A549 treated with dexamethasone at 1 μM for 4 hours (cell line): ENCODE results near the gene SYT5. TPM values are rescaled to one million over a fixed set of nuclear protein-coding genes. Genes with fewer than 3 reads are reported as not detected.

ENCODE experiments used
- total RNA-seq: library from RNA; stranded (reverse); fragments of 200-300 nt; extraction: Qiagen RNA extraction; gene quantifications from 5 replicates; pipeline ENCODE4 v1.2.3, GENCODE V29; 2022

The SYT5 gene
- 1.4 to 3.7 TPM (median 2.6 TPM) in 5 replicates for total RNA-seq

DNA sequence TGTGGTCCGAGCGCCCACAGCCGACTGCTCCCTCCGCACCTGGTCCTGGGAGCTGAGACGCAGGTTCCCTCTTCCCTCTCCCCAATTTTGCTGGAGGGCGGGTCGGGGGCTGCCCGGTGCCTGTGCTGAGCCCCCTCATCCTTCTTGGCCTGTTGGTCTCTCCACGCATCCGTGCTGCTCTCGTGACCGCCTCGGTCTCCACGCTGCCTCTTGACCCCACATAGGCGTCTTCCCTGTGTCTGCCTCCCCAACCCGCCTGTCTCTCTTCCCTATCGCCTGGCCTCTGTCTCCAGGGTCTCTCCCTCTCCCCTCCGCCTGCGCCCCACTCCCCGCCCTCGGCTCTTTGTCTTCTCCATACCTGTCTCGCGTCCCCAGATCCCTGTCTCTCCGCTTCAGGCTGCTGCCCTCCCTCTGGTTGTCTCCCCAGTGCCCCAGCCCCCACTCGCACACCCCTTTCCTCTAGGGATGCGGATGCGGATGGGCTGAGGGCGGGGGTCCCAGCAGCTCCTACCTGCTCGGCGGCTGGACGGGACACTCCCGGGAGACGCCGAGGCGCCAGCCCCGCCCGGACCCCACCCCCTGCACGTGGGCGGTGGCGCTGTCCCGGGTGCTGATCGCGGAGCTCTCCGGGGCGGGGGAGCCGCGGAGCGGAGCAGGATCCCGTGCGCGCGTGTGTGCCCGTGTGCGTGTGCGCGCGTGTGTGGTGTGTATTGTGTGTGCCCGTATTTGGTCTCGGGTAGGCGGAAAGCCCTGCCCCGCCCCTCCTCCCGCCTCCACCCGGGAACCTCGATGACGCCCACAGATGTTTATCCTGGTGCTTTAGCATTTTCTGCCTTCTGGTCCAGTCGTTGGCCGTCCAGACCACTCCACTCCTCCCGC lies at the start of gene SYT5:
TSS of gene SYT5 (minus strand) at position 684 of the 879 bp plus-strand sequence. CDS start 1,248 bp downstream, outside the sequence.

DNA sequence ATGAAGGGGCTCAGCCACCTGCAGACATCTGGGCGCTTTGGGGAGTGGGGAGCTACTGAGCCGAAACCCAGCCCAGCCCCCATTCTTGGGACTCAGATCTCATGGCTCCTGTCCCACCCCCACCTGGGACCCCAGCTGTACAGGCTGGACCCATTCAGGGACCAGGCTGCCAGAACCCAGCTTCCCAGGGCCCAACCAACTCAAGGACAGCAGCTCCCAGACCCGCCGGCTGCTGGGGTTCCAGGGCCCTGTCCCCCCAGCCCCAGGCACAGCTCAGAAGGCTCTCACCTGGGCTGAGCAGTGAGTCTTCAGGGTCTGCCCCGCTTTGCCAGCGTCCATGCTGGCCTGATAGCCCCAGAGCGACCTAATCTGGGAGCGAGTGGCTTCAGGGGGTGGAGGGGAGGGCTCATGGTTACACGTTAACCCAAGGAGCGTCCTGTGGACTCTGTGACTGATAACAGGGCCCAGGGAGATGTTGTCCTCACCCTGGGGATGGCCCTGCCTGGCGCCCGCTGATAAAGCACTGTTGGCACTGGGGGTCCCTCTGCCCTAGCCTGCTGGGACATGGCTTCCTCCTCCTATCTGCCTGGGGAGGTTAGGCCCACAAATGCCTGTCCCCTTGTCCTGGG lies 48.4 kb upstream of the SYT5 start, which contains the start of gene TMEM86B:
TSS of gene TMEM86B (minus strand) at position 361 of the 629 bp plus-strand sequence. CDS start at position 339, 22 bp downstream.

DNA sequence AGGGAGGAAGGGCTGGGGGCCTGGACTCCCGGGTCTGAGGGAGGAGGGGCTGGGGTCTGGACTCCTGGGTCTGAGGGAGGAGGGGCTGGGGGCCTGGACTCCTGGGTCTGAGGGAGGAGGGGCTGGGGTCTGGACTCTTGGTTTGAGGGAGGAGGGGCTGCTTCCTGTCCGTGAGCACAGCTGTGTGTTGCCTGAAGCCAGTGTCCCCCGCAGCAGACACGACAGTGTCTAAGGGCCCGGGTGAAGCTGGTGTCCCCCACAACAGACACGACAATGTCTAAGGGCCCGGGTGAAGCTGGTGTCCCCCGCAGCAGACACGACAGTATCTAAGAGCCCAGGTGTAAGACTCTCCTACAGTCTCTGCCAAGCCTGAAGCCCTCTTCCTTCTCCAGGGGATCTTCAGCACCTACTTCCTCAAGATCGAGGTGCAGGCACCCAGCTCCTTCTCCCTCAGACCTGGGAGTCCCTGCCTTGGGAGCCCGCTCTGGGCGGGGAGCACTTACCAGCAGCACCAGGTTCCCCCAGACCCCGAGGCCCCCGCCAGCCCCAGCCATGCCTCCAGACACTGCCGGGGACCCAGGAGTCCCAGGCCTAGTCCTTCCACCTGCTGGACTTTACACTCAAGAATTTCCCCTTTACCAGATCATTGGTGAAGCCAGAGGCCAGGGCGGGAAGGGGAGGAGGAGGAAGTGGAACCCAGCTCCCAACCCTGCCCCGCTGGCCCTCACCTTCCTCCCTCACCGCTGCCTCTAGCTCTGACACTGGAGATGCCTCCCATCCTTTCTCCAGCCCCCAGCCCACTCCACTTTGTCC lies 29.0 kb upstream of the SYT5 start, which contains the start of gene PTPRH:
TSS of gene PTPRH (minus strand) at position 622 of the 813 bp plus-strand sequence. CDS start at position 554, 68 bp downstream.

GRCh38 chr19:55166530-55167268 lies 13.4 kb downstream of the SYT5 start, which contains the start of gene DNAAF3:
TSS of gene DNAAF3 (minus strand) at chr19:55166613. CDS start at chr19:55166413, 200 bp downstream.

GRCh38 chr19:55157064-55157908 lies 22.8 kb downstream of the SYT5 start, which contains the start of gene TNNI3:
TSS of gene TNNI3 (minus strand) at chr19:55157732. CDS start at chr19:55157589, 143 bp downstream.

DNA sequence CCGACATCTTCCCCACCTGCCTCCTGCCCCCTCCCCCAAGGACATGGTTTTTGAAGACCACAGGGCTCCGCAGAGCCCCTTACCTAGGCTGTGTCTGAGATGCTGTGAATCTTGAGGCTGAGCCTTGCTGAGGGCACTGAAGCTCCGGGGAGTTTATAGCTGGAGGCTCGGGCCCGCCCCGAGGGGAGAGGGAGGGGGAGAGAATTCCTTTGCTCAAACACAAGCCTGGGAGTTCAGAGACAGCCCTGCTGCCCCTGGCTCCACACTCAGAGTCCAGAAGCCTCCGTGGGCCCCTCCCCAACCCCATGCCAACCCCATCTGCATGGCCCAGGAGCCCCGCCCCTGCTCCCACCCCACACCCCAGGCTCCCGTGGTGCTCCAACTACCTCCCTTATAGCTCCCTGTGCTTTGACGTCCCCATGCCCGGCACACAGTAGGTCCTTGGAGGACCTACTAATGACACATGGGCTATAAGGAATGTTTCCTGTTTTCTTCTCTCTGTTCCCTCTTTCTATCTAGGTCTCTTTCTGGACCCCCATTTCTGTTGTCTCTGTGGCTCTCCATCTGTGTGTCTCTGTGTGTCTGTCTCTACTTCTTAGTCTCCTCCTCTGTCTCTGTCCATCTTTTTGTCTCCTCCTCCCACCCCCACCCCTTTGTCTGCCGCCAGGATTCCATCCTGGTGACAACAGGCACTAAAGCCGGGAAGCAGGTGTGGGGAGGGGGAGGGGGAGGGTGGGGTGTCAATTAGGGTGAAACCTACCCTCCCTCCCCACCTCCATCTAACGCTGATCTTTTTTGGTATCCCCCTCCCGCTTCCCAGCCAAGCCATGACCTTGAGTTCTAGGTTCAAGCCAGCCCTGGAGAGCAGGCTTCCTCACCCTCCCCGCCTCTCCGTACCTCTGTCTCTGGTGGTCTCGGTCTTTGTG lies 30.7 kb downstream of the SYT5 start, which contains the start of gene TNNT1:
TSS of gene TNNT1 (minus strand) at position 129 of the 926 bp plus-strand sequence. CDS start 2,049 bp downstream, outside the sequence.

Other genes with a start within 250 kb of the SYT5 start
- not detected in 5 replicates for gene NLRP7, start 232.8 kb downstream of the SYT5 start, total RNA-seq
- 22.3 to 27.6 TPM (median 27.3 TPM) in 5 replicates for gene NLRP2, start 213.9 kb downstream of the SYT5 start, total RNA-seq
- gene GP6, start 142.0 kb downstream of the SYT5 start, total RNA-seq, result 0.13 to 0.27 TPM (median 0.18 TPM) in 4 of 5 replicates, not detected in the other
- gene RDH13, start 117.1 kb downstream of the SYT5 start, total RNA-seq, result 15.4 to 23.5 TPM (median 22.0 TPM) in 5 replicates
- 2.9 to 5.9 TPM (median 5.1 TPM) in 5 replicates for gene EPS8L1, start 104.4 kb downstream of the SYT5 start, total RNA-seq
- gene PPP1R12C, start 62.7 kb downstream of the SYT5 start, total RNA-seq, result 48.3 to 84.2 TPM (median 76.7 TPM) in 5 replicates
- gene TNNT1, start 31.1 kb downstream of the SYT5 start, total RNA-seq, result 124 to 145 TPM (median 127 TPM) in 5 replicates
- gene TNNI3, start 22.6 kb downstream of the SYT5 start, total RNA-seq, result 6.4 to 9.5 TPM (median 8.1 TPM) in 5 replicates
- gene DNAAF3, start 13.7 kb downstream of the SYT5 start, total RNA-seq, result 3.2 to 7.0 TPM (median 5.7 TPM) in 5 replicates
- gene PTPRH, start 29.2 kb upstream of the SYT5 start, total RNA-seq, result 3.1 to 4.5 TPM (median 3.9 TPM) in 5 replicates
- 2.5 to 4.7 TPM (median 3.8 TPM) in 5 replicates for gene TMEM86B, start 48.5 kb upstream of the SYT5 start, total RNA-seq
- 75.8 to 120 TPM (median 119 TPM) in 5 replicates for gene PPP6R1, start 78.7 kb upstream of the SYT5 start, total RNA-seq
- gene HSPBP1, start 99.8 kb upstream of the SYT5 start, total RNA-seq, result 119 to 129 TPM (median 124 TPM) in 5 replicates
- 2.1 to 4.9 TPM (median 3.1 TPM) in 5 replicates for gene BRSK1, start 103.7 kb upstream of the SYT5 start, total RNA-seq
- gene TMEM150B, start 145.1 kb upstream of the SYT5 start, total RNA-seq, result not detected in 5 replicates
- 3.2 to 5.5 TPM (median 4.9 TPM) in 5 replicates for gene KMT5C, start 159.6 kb upstream of the SYT5 start, total RNA-seq
- 0.75 to 1.2 TPM (median 0.91 TPM) in 5 replicates for gene COX6B2, start 174.4 kb upstream of the SYT5 start, total RNA-seq
- gene GARIN5B, start 183.0 kb upstream of the SYT5 start, total RNA-seq, result 0.08 to 0.22 TPM (median 0.15 TPM) in 5 replicates
- 8.4 to 11.3 TPM (median 8.6 TPM) in 5 replicates for gene IL11, start 190.2 kb upstream of the SYT5 start, total RNA-seq
- gene TMEM190, start 196.5 kb upstream of the SYT5 start, total RNA-seq, result 0.86 to 1.9 TPM (median 1.1 TPM) in 5 replicates
- gene TMEM238, start 204.0 kb upstream of the SYT5 start, total RNA-seq, result 2.4 to 7.0 TPM (median 4.2 TPM) in 5 replicates
- 2,624 to 3,119 TPM (median 2,807 TPM) in 5 replicates for gene RPL28, start 205.6 kb upstream of the SYT5 start, total RNA-seq
- 251 to 469 TPM (median 409 TPM) in 5 replicates for gene UBE2S, start 227.5 kb upstream of the SYT5 start, total RNA-seq